ENCODE results near the gene SNCB.

The SNCB gene

DNA sequence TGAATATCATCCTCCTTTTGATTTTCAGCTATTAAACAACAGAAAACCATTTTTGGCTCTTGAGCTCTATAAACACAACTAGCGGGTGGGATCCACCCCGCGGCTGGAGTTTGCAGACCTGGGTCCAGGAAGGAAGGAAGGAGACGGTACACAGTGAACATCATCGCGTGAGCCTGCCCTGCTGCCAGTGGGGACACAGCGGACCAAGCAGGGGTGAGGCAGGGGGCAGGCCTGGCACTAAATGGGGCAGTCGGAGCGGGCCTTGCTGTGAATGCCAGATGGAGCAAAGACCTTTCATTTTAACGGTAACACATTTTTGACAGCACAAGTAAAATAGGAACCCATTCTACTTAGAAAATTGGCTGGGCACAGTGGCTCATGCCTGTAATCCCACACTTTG, 31.3 kb upstream of the SNCB start:
- in situ Hi-C loops (cut with MboI; ENCODE audit: low sequenced_read_pairs) = no loop called here

DNA sequence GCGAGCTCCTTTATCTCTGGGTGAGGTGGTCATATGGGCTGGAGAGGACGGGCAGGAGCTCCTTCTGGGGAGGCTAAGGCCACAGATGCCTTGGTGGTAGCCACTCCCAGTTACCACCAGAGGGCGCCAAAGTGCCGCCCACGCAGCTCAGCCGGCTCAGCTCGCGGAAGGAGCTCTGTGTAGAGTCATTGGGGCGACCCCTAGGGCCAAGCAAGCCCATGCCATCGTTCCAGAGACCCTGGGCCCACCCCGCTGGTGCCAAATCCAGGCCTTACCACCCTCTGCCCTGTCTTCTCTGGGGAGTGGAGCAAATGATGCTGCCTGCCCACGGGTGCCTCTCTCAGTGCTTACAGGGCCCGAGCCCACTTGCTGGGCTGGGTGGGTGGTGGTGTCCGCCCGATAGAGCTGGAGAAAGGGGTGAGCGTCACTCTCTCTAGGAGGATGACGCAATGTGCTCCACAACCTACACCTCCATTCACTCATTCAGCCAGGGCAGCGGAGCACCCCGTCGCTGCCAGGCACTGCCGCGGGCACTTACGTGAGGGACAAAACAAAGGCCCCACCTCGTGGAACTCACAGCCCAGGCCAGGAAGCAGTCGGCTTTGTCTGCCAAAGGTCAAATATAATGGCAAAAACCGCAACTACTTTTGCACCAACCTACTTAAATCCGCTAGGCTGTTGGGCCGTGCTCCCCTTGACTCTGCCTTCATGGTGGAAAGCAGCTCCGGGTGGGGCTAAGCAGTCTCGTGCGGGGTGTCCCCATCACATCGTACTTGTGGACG, 30.7 kb upstream of the SNCB start:
- in situ Hi-C loops (cut with MboI; ENCODE audit: low sequenced_read_pairs) = no loop called here

DNA sequence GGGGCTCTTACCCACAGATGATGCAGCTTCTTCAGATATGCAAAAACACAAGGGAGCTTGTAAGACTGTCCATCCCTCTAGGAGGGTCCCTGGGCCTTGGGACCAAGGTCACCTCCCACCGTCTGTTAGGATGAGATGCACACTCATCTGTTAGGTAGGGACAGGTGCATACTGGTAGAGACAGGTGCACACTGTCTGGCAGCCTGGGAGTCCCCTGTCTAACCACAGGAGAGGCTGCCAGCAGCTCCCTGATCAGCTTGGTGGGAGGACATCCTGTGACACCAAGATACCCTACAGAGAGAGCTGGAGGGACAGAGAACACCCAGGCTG, 30.2 kb upstream of the SNCB start:
- in situ Hi-C loops (cut with MboI; ENCODE audit: low sequenced_read_pairs) = no loop called here

DNA sequence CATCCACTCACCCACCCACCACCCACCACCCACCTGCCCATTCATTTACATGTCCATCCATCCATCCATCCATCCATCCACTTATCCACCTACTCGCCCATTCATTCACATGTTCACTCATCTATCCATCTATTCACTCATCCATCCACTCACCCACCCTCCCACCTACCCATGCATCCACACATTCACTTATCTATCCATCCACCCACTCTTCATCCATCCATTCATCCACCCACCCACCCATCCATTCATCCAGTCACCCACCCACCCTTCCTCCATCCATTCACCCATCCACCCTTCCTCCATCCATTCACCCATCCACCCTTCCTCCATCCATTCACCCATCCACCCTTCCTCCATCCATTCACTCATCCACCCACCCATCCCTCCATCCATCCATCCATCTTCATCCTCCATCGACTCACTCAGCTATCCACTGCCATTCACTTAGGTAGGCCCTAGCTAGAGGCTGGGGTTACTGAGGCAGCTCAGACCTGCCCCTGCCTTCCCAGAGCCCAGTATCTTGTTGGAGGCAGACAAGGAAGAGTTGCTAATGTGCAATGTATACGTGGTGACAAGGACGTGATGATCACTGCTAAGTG, 29.6 kb upstream of the SNCB start:
- in situ Hi-C loops (cut with MboI; ENCODE audit: low sequenced_read_pairs) = no loop called here

DNA sequence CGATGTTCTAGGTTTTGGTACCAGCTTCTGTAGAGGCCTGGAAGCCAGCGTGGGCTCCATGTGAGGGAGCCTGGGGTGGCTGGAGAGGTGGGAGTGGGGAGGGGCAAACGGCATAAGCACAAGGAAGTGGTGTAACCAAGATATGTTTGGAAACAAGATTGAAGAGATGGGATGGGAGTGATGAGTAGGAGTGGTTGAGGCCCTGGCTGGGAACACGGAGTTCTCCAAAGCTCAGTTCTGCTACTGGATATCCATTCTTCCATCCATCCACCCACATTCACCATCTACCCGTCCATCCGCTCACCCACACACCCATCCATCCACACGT, 29.1 kb upstream of the SNCB start:
- in situ Hi-C loops (cut with MboI; ENCODE audit: low sequenced_read_pairs) = no loop called here

DNA sequence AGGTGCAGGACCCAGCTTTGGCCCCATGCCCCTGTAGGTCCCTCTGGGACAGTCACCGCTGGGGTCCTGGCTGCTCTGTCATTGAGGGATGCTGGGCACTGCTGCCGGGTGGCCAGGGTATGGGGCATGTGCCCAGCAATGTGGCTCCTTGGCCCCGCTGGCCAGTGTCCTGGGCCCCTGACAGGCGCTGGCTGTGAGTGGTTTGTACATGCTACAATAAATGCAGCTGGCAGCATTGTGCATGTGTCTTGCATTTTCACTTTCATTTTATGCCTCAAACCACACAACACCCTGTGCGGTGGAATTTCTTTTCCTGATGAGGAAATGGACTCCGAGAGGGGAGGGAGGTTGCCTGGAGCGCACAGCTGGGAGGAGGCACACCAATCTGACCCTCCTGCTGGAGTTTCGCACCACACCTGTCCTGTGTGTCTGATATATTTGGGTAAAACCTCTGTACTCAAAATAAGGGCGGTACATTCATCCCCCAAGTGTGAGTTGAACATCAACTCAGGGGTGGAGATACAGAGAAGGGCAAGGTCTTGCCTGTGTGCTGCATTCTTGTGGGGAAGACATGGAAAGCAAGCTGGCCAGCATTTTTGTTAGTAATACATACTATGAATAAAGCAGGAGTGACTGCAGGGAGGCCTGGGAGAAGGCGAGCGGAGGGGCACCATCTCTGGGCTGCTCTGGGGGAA, 28.6 kb upstream of the SNCB start:
- in situ Hi-C loops (cut with MboI; ENCODE audit: low sequenced_read_pairs) = no loop called here

DNA sequence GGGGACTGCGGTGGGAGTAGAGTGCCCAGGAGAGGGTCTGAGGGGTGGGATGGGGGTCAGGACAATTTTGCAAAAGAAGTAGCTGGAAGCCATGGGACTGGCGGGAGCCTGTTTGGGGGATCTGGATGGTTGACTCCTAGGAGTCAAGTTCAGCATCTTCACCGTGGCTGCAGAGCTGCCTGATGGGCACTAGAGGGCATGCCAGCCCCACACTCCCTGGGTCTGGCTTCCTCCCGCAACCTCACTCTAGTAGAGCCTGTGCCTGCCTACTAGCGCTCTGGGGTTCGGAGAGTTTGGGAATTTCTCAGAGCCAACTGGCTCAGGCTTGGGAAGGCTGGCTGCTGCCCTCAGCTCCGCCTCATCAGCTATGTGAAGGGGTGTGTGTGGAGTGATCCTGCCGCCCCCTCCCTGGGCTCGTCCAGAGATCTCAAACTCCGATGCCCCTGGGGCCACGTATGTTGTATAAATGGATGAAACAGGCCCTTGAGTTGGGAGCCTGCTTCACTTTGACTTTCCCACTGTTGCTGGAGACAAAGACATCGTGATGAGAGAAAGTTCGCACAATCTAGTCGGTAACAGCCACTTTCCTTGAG, 27.8 kb upstream of the SNCB start:
- in situ Hi-C loops (cut with MboI; ENCODE audit: low sequenced_read_pairs) = no loop called here

DNA sequence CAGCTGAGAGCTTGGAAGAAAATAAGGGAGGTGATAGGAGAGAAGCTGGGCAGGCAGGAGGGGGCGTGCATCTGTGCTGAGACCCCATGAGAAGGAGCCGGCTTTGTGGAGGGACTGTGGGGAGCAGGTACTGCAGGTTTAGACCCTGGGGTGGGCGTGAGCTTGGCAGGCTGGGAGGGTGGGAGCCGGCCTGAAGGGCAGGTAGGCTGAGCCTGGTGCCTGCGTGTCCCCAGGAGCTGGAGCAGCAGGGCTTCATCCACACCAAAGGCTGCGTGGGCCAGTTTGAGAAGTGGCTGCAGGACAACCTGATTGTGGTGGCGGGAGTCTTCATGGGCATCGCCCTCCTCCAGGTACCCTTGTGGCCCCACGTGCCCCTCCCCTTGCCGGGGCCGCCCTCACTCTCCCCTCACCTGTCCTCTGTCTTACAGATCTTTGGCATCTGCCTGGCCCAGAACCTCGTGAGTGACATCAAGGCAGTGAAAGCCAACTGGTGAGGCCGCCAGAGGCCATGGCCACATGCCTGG, 26.2 kb upstream of the SNCB start:
- in situ Hi-C loops (cut with MboI; ENCODE audit: low sequenced_read_pairs) = no loop called here

DNA sequence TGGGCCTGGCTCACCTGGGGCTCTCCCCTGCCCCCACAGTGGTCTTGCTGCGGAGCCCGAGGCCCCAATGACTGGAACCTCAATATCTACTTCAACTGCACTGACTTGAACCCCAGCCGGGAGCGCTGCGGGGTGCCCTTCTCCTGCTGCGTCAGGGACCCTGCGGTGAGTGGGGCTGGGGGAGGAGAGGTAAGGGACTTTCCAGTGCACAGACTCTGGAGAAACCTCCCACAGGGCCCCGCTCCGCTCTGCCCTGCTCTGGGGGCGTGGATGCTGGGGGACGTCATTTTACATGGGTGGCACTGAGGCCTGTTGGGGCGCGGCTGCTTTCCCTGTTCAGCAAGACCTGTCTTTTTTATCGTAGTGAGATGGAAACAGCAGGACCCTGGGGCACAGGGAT, 24.5 kb upstream of the SNCB start:
- in situ Hi-C loops (cut with MboI; ENCODE audit: low sequenced_read_pairs) = no loop called here

DNA sequence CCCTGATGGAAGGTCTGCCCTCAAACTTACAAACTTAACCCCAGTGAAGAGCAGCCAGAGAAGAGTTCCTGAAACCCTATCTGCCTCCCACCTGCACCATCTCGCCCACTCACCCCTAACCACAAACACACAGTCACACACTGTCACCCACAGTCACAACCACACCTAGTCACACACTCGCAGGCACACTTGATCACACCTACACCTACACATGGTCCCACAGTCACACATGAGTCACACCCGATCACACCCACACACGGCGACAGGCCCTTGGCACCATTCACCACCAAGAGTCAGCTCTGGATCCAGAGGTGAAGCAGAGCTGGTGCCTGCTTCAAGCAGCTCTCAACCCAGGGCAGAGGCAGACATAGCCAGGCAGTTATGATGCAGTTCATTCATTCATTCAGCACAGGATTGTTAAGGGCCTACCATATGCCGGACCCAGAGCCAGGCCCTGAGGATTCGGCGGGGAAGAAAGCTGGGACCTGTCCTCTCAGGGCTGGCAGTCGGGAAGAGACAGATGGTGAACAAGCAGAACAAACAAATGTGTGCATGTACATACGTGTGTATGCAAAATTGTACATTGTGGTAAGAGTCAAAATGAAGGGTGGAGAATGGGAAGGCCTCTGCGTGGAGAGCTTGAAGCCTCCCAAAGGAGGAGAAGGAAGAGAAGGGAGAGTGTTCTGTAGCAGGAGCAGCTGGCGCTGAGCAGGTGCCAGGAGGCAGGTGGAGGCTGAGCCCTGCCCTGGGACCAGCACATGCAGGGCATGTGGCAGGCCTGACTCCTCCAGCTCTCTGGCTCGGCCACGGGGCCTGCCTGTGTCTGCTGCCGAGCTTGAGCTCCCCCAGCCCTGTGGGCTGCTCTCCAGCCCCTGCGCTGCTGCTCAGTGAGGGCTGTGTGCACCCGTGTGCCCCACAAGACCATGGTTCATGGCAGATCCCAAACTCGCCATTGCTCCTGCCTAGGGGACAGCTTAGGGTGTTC, 23.4 kb upstream of the SNCB start:
- in situ Hi-C loops (cut with MboI; ENCODE audit: low sequenced_read_pairs) = no loop called here

DNA sequence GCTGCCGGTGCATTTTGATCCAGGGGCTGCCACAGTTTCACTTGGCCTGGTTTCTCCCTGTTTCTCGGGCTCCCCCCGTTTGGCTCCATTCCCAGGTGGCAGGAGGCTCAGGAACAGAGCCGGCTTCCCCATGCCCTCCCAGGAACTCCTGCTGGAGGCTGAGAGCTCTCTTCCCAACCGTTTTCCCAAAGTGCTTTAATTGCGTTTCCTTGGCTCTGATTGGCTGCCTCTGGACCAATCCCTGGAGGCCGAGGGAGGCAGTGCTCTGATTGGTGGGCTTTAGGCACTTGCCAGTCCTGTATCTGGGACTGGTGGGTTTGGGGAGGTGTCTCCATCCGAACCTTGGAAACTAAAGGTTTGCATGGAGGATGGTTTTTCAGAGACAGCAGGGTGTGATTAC, 21.8 kb upstream of the SNCB start:
- in situ Hi-C loops (cut with MboI; ENCODE audit: low sequenced_read_pairs) = no loop called here

DNA sequence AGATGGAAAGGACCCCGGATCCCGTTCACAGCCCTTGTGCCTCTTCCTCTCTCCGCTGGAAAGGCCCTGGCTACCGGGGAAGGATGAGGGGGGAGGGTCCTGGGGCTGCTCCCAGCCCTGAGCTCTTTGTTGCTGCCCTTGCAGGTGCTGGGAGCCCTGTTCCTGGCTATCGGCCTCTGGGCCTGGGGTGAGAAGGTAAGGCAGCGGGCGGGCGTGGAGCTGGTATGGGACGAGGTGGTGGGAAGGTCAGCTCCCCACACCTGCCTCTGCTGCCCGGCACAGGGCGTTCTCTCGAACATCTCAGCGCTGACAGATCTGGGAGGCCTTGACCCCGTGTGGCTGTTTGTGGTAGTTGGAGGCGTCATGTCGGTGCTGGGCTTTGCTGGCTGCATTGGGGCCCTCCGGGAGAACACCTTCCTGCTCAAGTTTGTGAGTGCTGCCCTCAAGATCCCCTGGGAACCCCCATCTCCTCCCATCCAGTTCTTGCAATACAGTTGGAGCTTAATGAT, 21.2 kb upstream of the SNCB start:
- in situ Hi-C loops (cut with MboI; ENCODE audit: low sequenced_read_pairs) = no loop called here

DNA sequence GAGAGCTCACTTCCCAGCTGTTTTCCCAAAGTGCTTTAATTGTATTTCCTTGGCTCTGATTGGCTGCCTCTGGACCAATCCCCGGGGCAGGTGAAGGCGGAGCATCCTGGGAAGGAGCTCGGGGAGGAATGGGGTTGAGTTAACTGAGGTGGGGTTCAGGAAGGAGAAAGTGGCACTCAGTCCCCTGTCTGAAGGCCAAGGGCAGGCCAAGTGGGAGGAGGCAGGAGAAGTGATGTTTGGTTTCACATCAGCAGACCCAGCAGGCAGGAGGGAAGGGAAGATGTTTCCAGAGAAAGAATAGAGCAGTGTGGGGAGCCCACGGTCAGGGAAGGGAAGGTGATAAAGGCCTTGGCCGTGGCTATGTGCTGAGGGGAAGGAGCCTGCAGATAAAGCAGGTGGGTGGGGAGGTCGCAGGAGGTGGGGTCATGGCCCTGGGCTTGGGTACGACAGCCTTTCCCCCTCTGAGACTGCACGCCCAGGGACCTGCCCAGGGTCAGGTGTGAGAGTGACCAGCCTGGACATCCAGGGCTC, 20.1 kb upstream of the SNCB start:
- in situ Hi-C loops (cut with MboI; ENCODE audit: low sequenced_read_pairs) = no loop called here

DNA sequence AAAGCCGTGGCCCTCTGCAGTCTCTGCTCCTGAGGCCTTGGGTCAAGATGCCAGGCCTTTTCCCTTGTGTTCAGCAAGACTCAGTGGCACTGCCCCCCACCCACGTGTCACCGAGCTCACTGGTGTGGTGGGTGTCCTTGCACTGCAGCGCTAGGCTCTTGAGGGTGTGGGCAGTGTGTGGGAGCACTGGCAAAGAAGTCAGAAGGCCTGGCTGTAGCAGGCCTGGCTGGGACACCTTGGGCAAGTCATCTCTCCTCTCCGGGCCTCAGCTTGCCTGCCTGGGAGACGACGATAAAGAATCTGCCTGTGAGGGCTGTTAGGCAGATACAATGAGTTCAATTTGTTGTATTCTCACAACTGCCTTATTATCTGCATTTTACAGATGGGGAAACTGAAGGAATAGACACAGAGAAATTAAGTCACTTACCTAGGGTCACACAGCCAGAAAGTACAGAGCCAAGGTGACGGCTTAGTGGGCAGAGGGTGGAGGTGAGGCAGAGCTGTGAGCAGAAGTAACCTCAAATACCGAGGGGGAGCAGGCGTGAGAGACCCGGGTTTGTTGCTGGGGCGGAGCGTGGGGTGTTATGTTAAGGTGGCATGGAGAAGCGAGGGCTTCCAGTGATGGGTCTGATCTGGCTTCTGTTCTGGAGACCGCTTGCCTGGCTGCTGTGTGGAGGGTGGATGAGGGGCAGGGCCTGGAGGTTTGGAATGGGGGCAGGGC, 18.3 kb upstream of the SNCB start:
- in situ Hi-C loops (cut with MboI; ENCODE audit: low sequenced_read_pairs) = no loop called here

DNA sequence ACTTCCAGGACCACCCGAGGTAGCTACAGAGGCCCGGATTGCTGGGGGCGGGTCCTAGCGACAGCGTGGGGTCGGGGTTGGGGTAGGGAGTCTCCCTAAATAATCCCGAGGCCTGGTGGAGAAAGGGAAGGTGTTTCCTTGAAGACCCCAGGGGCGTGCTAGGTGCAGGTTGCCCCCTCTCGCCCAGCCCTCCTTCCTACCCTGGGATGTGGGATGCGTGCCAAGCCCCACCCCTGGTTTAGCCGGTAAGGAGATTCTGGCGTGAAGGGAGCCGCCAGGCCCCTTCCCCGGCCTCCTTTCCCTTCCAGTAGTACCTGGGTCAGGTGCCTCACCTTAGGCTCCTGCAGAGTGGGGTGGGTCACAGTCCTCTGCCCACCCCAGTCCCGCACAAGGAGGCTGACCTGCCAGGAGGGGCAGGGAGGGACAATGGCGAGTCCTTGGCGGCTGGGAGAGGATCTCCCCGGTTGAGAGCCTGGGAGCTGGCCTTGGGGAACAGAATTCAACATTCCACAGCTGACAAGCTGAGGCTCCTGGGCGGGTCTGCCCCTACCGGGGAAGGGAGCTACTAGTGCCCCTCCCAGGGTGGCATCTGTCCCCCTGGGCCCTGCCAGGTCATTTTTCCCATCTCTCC, 17.6 kb upstream of the SNCB start:
- in situ Hi-C loops (cut with MboI; ENCODE audit: low sequenced_read_pairs) = no loop called here

DNA sequence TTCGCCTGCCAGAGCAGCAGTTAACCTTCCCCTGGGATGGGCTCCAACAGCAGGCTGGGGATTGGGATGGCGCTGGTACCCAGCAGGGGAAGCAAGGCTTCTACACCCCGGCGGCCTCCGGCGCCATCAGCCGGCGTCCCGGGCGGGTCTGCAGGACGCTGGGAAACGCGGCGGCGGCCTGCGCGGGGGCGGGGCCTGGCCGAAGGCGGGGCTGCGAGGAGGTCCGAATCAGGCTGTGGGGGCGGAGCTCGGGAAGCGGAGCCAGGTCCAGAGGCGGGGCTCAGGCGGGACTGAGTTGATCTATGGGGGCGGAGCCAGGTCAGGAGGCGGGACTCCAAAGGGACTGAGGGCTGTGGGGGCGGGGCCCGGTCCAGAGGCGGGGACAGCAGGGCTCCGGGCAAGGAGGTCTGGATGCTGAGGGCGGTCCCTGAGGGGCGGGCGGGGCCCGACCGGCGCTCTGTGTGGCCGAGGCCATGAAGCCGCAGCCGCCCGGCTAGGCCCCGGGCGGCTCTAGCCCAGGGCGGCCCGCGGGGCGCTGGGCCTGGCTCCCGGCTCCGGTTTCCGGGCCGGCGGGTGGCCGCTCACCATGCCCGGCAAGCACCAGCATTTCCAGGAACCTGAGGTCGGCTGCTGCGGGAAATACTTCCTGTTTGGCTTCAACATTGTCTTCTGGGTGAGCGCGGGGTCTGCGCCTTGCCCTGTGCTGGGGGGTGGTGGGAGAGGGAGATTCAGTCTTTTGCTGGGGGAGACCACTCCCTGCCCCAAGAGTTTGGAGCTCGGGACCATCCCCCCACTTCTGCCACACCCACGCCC, 16.9 kb upstream of the SNCB start, which contains the start of gene TSPAN17:
TSS of gene TSPAN17 (plus strand) at position 455 of the 813 bp plus-strand sequence. CDS start at position 587, 132 bp downstream.
- in situ Hi-C loops (cut with MboI; ENCODE audit: low sequenced_read_pairs) = no loop called here

DNA sequence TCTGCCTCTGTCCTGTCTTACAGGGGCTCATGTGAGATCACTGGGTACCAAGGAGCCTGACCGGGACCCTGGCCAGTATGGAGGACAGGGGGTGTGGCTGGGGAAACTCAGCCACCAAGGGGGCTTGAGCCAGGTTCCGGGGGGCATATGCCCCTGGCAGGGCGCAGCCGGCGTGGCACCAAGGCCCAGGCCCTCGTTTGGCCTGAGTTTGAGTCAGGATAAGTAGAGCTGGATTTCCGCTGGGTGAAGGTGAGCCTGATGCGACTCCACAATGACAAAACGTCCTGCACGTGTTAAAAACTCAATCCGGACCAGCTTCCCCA, 16.3 kb upstream of the SNCB start:
- in situ Hi-C loops (cut with MboI; ENCODE audit: low sequenced_read_pairs) = no loop called here

DNA sequence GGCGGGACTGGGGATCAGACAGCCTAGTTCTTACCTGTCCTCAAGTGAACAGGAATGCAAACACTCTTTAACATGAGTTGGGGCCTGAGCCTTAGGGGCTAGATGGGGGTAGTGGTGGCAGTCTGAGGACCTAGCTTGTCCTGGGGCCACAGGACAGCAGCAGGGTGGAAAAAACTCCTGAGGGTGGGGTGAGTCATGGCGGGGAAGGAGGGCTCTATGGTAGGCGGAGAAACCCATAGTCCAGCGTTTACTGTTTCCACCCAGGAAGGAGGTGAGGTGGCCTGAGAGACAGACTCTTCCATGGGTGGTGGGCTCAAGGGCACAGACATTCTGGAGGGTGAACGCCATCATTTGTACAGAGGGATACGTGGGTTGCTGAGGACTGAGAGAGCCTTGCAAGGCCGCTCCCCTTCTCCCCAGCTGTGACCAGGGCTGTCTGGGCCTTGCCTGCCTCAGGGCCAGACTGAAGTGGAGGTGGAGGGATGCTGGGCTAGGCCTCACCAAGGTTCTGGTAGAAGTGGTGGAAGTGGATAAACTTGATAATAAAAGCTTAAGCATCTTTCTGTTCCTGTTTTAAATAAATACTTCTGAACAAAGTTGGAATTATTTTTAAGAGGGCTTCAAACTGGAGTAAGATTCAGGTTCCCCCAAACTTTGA, 15.8 kb upstream of the SNCB start:
- in situ Hi-C loops (cut with MboI; ENCODE audit: low sequenced_read_pairs) = no loop called here

All from hTERT RPE-1 (cell line).